OCI-LY3 (cell line): ENCODE data around the gene IL11RA.

ENCODE experiments used
- H2AFZ ChIP-seq: fragments of 200-600, 300-600 bp; shearing (Covaris generic); 2 replicates; pipeline ENCODE4 v1.6.0; 2014; ENCODE audit warnings: antibody characterized with exemption, low read depth, low read length
- H3K27ac ChIP-seq: fragments of 200-600, 300-600 bp; sonication (generic); 2 replicates; pipeline ENCODE4 v1.5.1; 2014; ENCODE audit warnings: mild to moderate bottlenecking, low read length, moderate library complexity, mixed read lengths
- H3K27me3 ChIP-seq: fragments of 200-600, 300-600 bp; sonication (generic); 2 replicates; pipeline ENCODE4 v1.6.1; 2014; ENCODE audit warnings: low read depth, low read length, mixed read lengths
- H3K36me3 ChIP-seq: fragments of 200-600, 300-600 bp; sonication (generic); replicated peaks from 2 replicates; pipeline ENCODE3; 2014; ENCODE audit warnings: low read depth, low read length, mixed read lengths
- H3K4me1 ChIP-seq: fragments of 300-600, 200-600 bp; sonication (generic); 2 replicates; pipeline ENCODE4 v1.6.1; 2014; ENCODE audit warnings: low read length, mixed read lengths
- H3K4me2 ChIP-seq: fragments of 200-600, 300-600 bp; sonication (generic); 2 replicates; pipeline ENCODE4 v1.6.1; 2014; ENCODE audit warnings: low read length, mixed read lengths
- H3K4me3 ChIP-seq: fragments of 300-600, 200-600 bp; sonication (generic); 2 replicates; pipeline ENCODE4 v1.5.1; 2014; ENCODE audit warnings: antibody characterized with exemption, mild to moderate bottlenecking, low read length, moderate library complexity
- H3K79me2 ChIP-seq: fragments of 300-600, 200-600 bp; shearing (Covaris generic); 2 replicates; pipeline ENCODE4 v1.6.1; 2014; ENCODE audit warnings: mild to moderate bottlenecking, low read length, mixed read lengths
- H3K9ac ChIP-seq: fragments of 300-600, 200-600 bp; shearing (Covaris generic); 2 replicates; pipeline ENCODE4 v1.6.0; 2014; ENCODE audit warnings: mild to moderate bottlenecking, low read length, moderate library complexity
- H3K9me3 ChIP-seq: fragments of 200-600, 300-600 bp; shearing (Covaris generic); 2 replicates; pipeline ENCODE4 v1.6.1; 2014; ENCODE audit warnings: low read length, mixed read lengths; ENCODE audit not compliant: insufficient read depth
- H4K20me1 ChIP-seq: fragments of 200-600, 300-600 bp; sonication (generic); 2 replicates; pipeline ENCODE4 v1.6.1; 2016; ENCODE audit warnings: low read length, mixed read lengths; ENCODE audit not compliant: insufficient read depth
- CTCF ChIP-seq: fragments of 200-600, 300-600 bp; sonication (generic); IDR thresholded peaks from 2 replicates; pipeline ENCODE4 v1.5.1; 2014; ENCODE audit warnings: antibody characterized with exemption, low read length, low read depth
- EZH2phosphoT487 ChIP-seq: fragments of 200-600 bp; shearing (Covaris generic); IDR thresholded peaks from 2 replicates; pipeline ENCODE4 v1.6.1; 2018; ENCODE audit warnings: antibody characterized with exemption, mixed run types, low read depth

IL11RA gene

GRCh38 chr9:34652602-34653000 is 616 bp downstream of the IL11RA start:
- H3K27ac ChIP-seq: no peak overlapping the region
- H3K4me2 ChIP-seq: peak overlapping the region; percentile 62
- peak overlapping the region; percentile 48 for H3K4me3 ChIP-seq
- H3K27me3 ChIP-seq: no peaks in the 10 kb centered on the region
- peaks cover 4% of the 10 kb centered on the region for H3K4me1 ChIP-seq
- peaks cover 3% of the 10 kb centered on the region; the same call in 1 of the 2 replicates for H4K20me1 ChIP-seq
- H3K79me2 ChIP-seq: peaks cover 3% of the 10 kb centered on the region; the same call in 1 of the 2 replicates
- H3K9me3 ChIP-seq: no peaks in the 10 kb centered on the region
- no peak overlapping the region for H3K9ac ChIP-seq
- TF ChIP-seq CTCF (no peak), EZH2phosphoT487 (no peak)
- H2AFZ ChIP-seq: no peak overlapping the region
- H3K36me3 ChIP-seq: peaks cover 19% of the 10 kb centered on the region

- Histone ChIP-seq H3K79me2 (no peaks in the 10 kb centered on the region), H3K27me3 (no peaks in the 10 kb centered on the region), H3K4me2 (no peak overlapping the region), H3K9ac (no peak overlapping the region), H2AFZ (no peak overlapping the region), H4K20me1 (no peaks in the 10 kb centered on the region), H3K4me1 (peaks cover 7% of the 10 kb centered on the region; the same call in 1 of the 2 replicates), H3K4me3 (no peak overlapping the region), H3K9me3 (no peaks in the 10 kb centered on the region), H3K27ac (no peak overlapping the region), H3K36me3 (peaks cover 12% of the 10 kb centered on the region)
- TF ChIP-seq EZH2phosphoT487: no peak
- TF ChIP-seq CTCF: no peak
Measured at GRCh38 chr9:34653151-34654072, 1.4 kb downstream of the IL11RA start.

- Histone ChIP-seq H3K9me3 (no peaks in the 10 kb centered on the region), H3K36me3 (peaks cover 2% of the 10 kb centered on the region), H3K4me2 (no peak overlapping the region), H2AFZ (no peak overlapping the region), H4K20me1 (no peaks in the 10 kb centered on the region), H3K27ac (no peak overlapping the region), H3K4me1 (peaks cover 12% of the 10 kb centered on the region), H3K4me3 (no peak overlapping the region), H3K27me3 (no peaks in the 10 kb centered on the region), H3K79me2 (no peaks in the 10 kb centered on the region), H3K9ac (no peak overlapping the region)
- TF ChIP-seq EZH2phosphoT487 (no peak), CTCF (no peak)
Measured at GRCh38 chr9:34654323-34655051, 2.5 kb downstream of the IL11RA start.

GRCh38 chr9:34655394-34655793 is 3.4 kb downstream of the IL11RA start:
- Histone ChIP-seq H2AFZ (no peak overlapping the region), H3K79me2 (no peaks in the 10 kb centered on the region), H3K9me3 (no peaks in the 10 kb centered on the region), H3K27ac (no peak overlapping the region), H3K27me3 (no peaks in the 10 kb centered on the region), H3K4me3 (no peak overlapping the region), H3K36me3 (no peaks in the 10 kb centered on the region), H3K4me2 (no peak overlapping the region), H4K20me1 (no peaks in the 10 kb centered on the region), H3K9ac (no peak overlapping the region), H3K4me1 (peaks cover 19% of the 10 kb centered on the region)
- TF ChIP-seq CTCF (no peak), EZH2phosphoT487 (no peak)
